OCI-LY7 (cell line): ENCODE results near the gene CXCR5. TPM values are rescaled to one million over a fixed set of nuclear protein-coding genes. Genes with fewer than 3 reads are reported as not detected.

ENCODE experiments used
- BruUV-seq: library from RNA; stranded (reverse); fragments of 400-500 nt; replicated peaks from 2 replicates; lab custom pipeline; 2021; lab: Mats Ljungman, UMichigan
- CTCF ChIA-PET: fragments of 300-600 bp; sonication (Branson Sonifier 250); formaldehyde crosslinking; loops from one replicate; lab custom pipeline; 2022; ENCODE audit warnings: antibody characterized with exemption; ENCODE audit not compliant: unreplicated experiment; lab: Charles Lee
- POLR2A ChIA-PET: fragments of 300-600 bp; sonication (Branson Sonifier 250); formaldehyde crosslinking; loops from one replicate; lab custom pipeline; 2022; ENCODE audit warnings: antibody characterized with exemption; lab: Charles Lee
- DNase-seq: peaks from one replicate; pipeline ENCODE4 v3.0.0-alpha.2; 2015; ENCODE audit warnings: low spot score
- H2AFZ ChIP-seq: fragments of 200-600 bp; sonication (generic), shearing (Covaris generic); 2 replicates; pipeline ENCODE4 v1.6.1; 2014; ENCODE audit warnings: mild to moderate bottlenecking, antibody characterized with exemption, low read length, moderate library complexity
- H3K27ac ChIP-seq: fragments of 200-600 bp; sonication (generic); 2 replicates; pipeline ENCODE4 v1.5.1; 2014; ENCODE audit warnings: mixed run types, low read depth, mild to moderate bottlenecking, moderate library complexity, low read length, inconsistent platforms; ENCODE audit not compliant: poor library complexity, severe bottlenecking
- H3K36me3 ChIP-seq: fragments of 200-600 bp; sonication (generic); 2 replicates; pipeline ENCODE4 v1.6.1; 2014; ENCODE audit warnings: mild to moderate bottlenecking, antibody characterized with exemption, low read length, moderate library complexity, mixed read lengths; ENCODE audit not compliant: insufficient read depth
- H3K4me1 ChIP-seq: fragments of 200-600 bp; sonication (generic); 2 replicates; pipeline ENCODE4 v1.5.1; 2014; ENCODE audit warnings: mild to moderate bottlenecking, low read length; ENCODE audit not compliant: insufficient read depth, poor library complexity, severe bottlenecking
- H3K4me2 ChIP-seq: fragments of 200-600 bp; sonication (generic); 2 replicates; pipeline ENCODE4 v1.6.1; 2014; ENCODE audit warnings: mild to moderate bottlenecking, low read length
- H3K4me3 ChIP-seq: fragments of 200-600 bp; sonication (generic); 2 replicates; pipeline ENCODE4 v1.5.1; 2014; ENCODE audit warnings: mild to moderate bottlenecking, low read depth, low read length; ENCODE audit not compliant: poor library complexity, severe bottlenecking
- H3K79me2 ChIP-seq: fragments of 200-600 bp; sonication (generic); 2 replicates; pipeline ENCODE4 v1.6.1; 2016; ENCODE audit warnings: low read depth, mild to moderate bottlenecking, low read length, moderate library complexity, mixed read lengths; ENCODE audit not compliant: insufficient read depth
- H3K9me2 ChIP-seq: fragments of 200-600 bp; sonication (generic); 2 replicates; pipeline ENCODE4 v1.6.1; 2016; ENCODE audit warnings: mild to moderate bottlenecking, low read length, mixed read lengths; ENCODE audit not compliant: insufficient read depth
- H3K9me3 ChIP-seq: fragments of 200-600 bp; sonication (generic); 2 replicates; pipeline ENCODE4 v1.6.1; 2014; ENCODE audit warnings: mild to moderate bottlenecking, mixed run types, low read length, mixed read lengths
- H4K20me1 ChIP-seq: fragments of 200-600 bp; sonication (generic); 2 replicates; pipeline ENCODE4 v1.6.1; 2014; ENCODE audit warnings: mild to moderate bottlenecking, antibody characterized with exemption, low read length, moderate library complexity, mixed read lengths; ENCODE audit not compliant: insufficient read depth
- EZH2phosphoT487 ChIP-seq: fragments of 200-600 bp; sonication (generic); IDR thresholded peaks from 2 replicates; pipeline ENCODE4 v1.6.1; 2018; ENCODE audit warnings: low read depth, borderline replicate concordance, mild to moderate bottlenecking, mixed run types, antibody characterized with exemption, low read length, moderate library complexity, mixed read lengths
- intact Hi-C: fragments of 100-400 bp; cut with micrococcal nuclease; formaldehyde crosslinking; loops from one replicate; pipeline ENCODE4 v1.10.0; 2022; ENCODE audit not compliant: unreplicated experiment
- total RNA-seq, 2 experiments: library from RNA; depleted of rRNA in 1 of 2; stranded (reverse); fragments of >200 nt in 1 of 2; shearing (Covaris generic) in 1 of 2; gene quantifications; 2 replicates each; pipeline ENCODE4 v1.2.3, GENCODE V29; 2014 to 2022
- TF ChIP-seq, protein P1 (sequence below): fragments of 200-600 bp; sonication (generic); conservative IDR thresholded peaks from 2 replicates; pipeline ENCODE4 v1.5.1; 2014; ENCODE audit warnings: mild to moderate bottlenecking, antibody characterized with exemption, low read length, moderate library complexity, mixed read lengths

The CXCR5 gene
- total RNA-seq, 2 experiments from 2014 or later, result 3.3 to 7.3 TPM

DNA sequence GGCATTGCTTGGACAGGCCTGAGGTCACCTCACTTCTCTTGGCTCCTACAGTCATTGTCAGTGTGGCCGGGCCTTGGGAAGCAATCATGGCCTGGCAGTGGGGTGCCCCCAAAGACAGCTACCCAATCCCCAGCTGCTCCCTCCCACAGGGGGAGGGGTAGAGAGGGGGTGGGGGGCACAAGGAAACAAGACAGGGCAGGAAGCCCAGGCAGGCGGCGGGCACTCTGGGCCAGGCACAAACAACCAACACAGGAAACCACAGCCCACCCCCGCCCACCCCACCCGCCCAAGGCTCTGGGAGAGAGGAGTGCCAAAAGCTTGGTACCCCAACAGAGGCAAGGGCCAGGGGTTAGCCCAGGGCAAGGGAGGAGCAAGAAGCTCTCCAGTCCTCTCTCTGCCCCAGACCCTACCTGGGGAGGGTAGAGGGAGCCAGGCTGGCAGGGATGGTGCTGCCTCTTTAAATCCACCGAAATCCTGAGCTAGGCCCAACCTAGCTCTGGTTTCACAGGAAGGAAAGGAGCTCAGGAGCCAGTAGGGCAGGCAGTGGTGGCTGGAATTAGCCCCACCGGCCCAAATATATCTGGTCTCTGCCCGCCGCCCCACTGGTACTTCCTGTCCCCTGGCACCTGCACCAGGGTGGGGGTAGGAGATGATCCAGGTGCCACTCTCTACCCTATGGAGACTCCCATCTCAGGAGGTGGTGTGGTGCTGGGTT lies 29.9 kb downstream of the CXCR5 start:
- Histone ChIP-seq H3K9me2 (no peaks in the 10 kb centered on the region), H3K27ac (peak overlapping the region; percentile 88), H2AFZ (peak overlapping the region; percentile 2; the same call in 1 of the 2 replicates), H4K20me1 (no peaks in the 10 kb centered on the region), H3K79me2 (peaks cover 8% of the 10 kb centered on the region; the same call in 1 of the 2 replicates), H3K4me2 (peak overlapping the region; percentile 82), H3K36me3 (no peaks in the 10 kb centered on the region), H3K9me3 (no peaks in the 10 kb centered on the region), H3K4me3 (peak overlapping the region; percentile 53), H3K4me1 (peaks cover 86% of the 10 kb centered on the region)
- ChIA-PET POLR2A (interaction anchor here (0.5 to 3.5 kb wide), 12 partner anchors 10 to 218 kb away, joined by 3 to 25 read pairs (median 4); no protein-coding TSS in a partner anchor), CTCF (interaction anchor here (0.6 to 3.6 kb wide), 8 partner anchors 11 to 43 kb away, joined by 3 to 31 read pairs (median 4); partner anchors contain the start of gene BCL9L)
- TF ChIP-seq, protein P1, sequence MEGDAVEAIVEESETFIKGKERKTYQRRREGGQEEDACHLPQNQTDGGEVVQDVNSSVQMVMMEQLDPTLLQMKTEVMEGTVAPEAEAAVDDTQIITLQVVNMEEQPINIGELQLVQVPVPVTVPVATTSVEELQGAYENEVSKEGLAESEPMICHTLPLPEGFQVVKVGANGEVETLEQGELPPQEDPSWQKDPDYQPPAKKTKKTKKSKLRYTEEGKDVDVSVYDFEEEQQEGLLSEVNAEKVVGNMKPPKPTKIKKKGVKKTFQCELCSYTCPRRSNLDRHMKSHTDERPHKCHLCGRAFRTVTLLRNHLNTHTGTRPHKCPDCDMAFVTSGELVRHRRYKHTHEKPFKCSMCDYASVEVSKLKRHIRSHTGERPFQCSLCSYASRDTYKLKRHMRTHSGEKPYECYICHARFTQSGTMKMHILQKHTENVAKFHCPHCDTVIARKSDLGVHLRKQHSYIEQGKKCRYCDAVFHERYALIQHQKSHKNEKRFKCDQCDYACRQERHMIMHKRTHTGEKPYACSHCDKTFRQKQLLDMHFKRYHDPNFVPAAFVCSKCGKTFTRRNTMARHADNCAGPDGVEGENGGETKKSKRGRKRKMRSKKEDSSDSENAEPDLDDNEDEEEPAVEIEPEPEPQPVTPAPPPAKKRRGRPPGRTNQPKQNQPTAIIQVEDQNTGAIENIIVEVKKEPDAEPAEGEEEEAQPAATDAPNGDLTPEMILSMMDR, result no peak
- no peak for TF ChIP-seq EZH2phosphoT487
- intact Hi-C loops, result loop anchor here (1.0 kb wide), 1 partner anchor 11 kb away; no protein-coding TSS in a partner anchor
- DNase-seq, result no peak
- no TSS peak for BruUV-seq

DNA sequence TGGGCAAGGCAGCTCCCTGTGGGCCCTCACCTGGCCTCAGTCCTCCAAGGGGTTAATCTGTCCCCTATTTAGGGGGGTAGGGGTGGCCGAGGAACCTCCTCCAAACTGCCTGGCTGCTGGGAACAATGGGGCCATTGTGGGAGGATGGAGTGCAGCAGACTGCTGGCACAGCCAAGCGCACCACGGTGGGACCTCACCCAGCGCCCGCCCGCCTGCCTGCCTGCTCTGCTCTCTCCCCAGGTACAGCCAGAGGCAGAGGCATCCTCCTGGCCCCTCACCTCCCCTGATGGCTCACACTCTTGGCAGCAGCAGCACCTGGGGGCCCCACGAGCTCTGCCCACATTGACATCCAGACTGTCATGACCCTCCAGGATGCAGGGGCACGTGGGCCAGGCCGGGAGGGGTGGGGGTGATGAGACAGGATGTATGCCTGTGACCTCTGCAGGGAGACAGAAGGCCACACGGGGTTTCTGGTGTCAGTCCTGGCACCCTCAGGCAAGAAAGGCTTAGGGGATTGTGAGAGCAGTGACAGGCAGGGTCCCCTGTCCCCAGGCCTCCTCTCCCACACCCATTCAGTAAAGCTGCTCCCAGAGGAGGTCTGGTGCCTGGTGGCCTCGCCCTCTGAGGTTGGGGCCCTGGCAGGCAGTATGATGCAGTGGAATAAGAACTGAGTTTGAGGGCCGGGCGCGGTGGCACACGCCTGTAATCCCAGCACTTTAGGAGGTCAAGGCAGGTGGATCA lies 30.7 kb downstream of the CXCR5 start:
- H3K4me1 ChIP-seq, result peaks cover 85% of the 10 kb centered on the region

More for the DNA sequence above, 30.7 kb downstream of the CXCR5 start:
- Histone ChIP-seq H3K79me2 (peaks cover 8% of the 10 kb centered on the region; the same call in 1 of the 2 replicates), H3K27ac (peak overlapping the region; percentile 88), H3K9me2 (no peaks in the 10 kb centered on the region), H3K36me3 (no peaks in the 10 kb centered on the region), H3K4me3 (peak overlapping the region; percentile 53), H3K9me3 (no peaks in the 10 kb centered on the region), H2AFZ (peak overlapping the region; percentile 2; the same call in 1 of the 2 replicates), H3K4me2 (peak overlapping the region; percentile 82), H4K20me1 (no peaks in the 10 kb centered on the region)
- CTCF ChIA-PET, result interaction anchor here (0.8 to 3.6 kb wide), 4 partner anchors 11 to 43 kb away, joined by 3 to 31 read pairs (median 8); partner anchors contain the start of gene BCL9L
- peak; percentile 83 for DNase-seq
- POLR2A ChIA-PET, result interaction anchor here (0.5 to 3.5 kb wide), 11 partner anchors 9 to 188 kb away, joined by 3 to 25 read pairs (median 3); no protein-coding TSS in a partner anchor
- intact Hi-C loops, result loop anchor here (1.0 kb wide), 1 partner anchor 10 kb away; no protein-coding TSS in a partner anchor
- BruUV-seq, result no TSS peak
- no peak for TF ChIP-seq EZH2phosphoT487
- TF ChIP-seq, protein P1, result no peak
